ENCODE results near the gene HSP90AB1. TPM values are rescaled to one million over a fixed set of nuclear protein-coding genes. Genes with fewer than 3 reads are reported as not detected.
A peak's percentile ranks its signal among the peaks of the same experiment; 100 is the strongest.

The HSP90AB1 gene
- polyA plus RNA-seq, 1 of the 3 experiments (the other 2 are of a cell fraction): 843 TPM

DNA sequence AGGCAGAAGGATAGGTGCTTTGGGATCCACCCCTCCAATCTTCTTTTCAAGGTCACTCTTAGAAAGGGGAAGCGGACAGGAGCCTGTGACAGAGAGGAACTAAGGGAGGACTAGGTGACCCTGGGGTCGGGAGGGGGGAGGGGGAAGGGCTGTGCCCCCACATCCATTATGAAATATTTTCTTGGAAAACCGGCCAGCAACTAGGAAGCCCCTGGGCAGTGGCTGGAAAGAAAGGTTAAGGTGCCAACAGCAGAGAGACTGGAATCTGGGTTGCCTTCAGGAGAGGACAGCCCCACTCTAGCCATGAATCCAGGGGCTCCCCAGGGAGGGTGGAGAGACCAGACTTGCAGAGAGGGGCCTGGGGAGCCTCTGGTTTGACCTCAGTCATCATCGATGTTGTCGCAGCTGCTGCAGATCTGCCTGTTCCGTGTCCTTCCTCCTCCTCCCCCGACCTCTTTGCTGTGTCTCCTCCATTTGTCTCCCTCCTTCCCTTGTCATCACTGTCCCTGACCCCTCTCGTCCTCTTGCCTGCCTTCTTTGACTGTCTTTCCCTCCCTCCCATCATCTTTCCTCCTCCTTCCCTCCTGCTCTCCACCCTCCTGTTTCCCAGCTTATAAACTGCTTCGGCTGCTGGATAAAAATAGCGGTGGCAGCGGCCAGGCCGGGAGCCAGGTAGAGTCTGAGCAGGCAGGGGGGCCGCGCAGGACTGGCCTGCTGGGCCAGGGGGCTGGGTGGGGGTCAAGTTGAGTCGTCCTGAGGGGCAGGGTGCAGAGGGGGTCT lies 20.3 kb upstream of the HSP90AB1 start:
- Histone ChIP-seq H3K4me2 (no peak overlapping the region), H3K9ac (no peak overlapping the region), H3F3A (replicated peaks; ENCODE audit: insufficient read depth) (peaks cover 3% of the 10 kb centered on the region), H3K4me1 (ENCODE audit: control insufficient read depth in 1 of 2, insufficient read depth in 2 of 2, low read depth in 1 of 2, low read length in 1 of 2) (peaks cover 13 to 80% of the 10 kb centered on the region in 2 experiments), H3K4me3 (ENCODE audit: low read depth in 2 of 2, low read length in 1 of 2) (no peak overlapping the region), H3K9me2 (no peaks in the 10 kb centered on the region), H3K27ac (ENCODE audit: low read depth in 2 of 2, low read length in 1 of 2) (peak overlapping the region in 1 of 2 experiments; percentile 69; a peak in 1 of 4 replicates), H4K20me1 (ENCODE audit: insufficient read depth) (peaks cover 5% of the 10 kb centered on the region; the same call in 1 of the 2 replicates), H3K27me3 (ENCODE audit: insufficient read depth) (no peaks in the 10 kb centered on the region), H3K36me3 (replicated peaks in 1 of 2; ENCODE audit: control insufficient read depth in 1 of 2, insufficient read depth in 2 of 2, low read length in 1 of 2) (no peaks in the 10 kb centered on the region), H3K9me3 (no peaks in the 10 kb centered on the region), H3K79me2 (ENCODE audit: insufficient read depth) (peaks cover 7% of the 10 kb centered on the region; the same call in 1 of the 2 replicates), H2AFZ (ENCODE audit: low read depth) (no peak overlapping the region)
- 86% methylated on average over 14 of the region's 15 CpGs for WGBS (ENCODE audit: low lambda C conversion rate)
- TF ChIP-seq, protein P1, sequence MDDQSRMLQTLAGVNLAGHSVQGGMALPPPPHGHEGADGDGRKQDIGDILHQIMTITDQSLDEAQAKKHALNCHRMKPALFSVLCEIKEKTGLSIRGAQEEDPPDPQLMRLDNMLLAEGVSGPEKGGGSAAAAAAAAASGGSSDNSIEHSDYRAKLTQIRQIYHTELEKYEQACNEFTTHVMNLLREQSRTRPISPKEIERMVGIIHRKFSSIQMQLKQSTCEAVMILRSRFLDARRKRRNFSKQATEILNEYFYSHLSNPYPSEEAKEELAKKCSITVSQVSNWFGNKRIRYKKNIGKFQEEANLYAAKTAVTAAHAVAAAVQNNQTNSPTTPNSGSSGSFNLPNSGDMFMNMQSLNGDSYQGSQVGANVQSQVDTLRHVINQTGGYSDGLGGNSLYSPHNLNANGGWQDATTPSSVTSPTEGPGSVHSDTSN (IDR thresholded peaks at IDR 0.05): no peak
- TF ChIP-seq POLR2AphosphoS5 (IDR thresholded peaks at IDR 0.05; ENCODE audit: low read depth, low read length): no peak
- TF ChIP-seq, protein P2, sequence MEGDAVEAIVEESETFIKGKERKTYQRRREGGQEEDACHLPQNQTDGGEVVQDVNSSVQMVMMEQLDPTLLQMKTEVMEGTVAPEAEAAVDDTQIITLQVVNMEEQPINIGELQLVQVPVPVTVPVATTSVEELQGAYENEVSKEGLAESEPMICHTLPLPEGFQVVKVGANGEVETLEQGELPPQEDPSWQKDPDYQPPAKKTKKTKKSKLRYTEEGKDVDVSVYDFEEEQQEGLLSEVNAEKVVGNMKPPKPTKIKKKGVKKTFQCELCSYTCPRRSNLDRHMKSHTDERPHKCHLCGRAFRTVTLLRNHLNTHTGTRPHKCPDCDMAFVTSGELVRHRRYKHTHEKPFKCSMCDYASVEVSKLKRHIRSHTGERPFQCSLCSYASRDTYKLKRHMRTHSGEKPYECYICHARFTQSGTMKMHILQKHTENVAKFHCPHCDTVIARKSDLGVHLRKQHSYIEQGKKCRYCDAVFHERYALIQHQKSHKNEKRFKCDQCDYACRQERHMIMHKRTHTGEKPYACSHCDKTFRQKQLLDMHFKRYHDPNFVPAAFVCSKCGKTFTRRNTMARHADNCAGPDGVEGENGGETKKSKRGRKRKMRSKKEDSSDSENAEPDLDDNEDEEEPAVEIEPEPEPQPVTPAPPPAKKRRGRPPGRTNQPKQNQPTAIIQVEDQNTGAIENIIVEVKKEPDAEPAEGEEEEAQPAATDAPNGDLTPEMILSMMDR (IDR thresholded peaks at IDR 0.05): no peak
- TF ChIP-seq RFX5 (IDR thresholded peaks at IDR 0.05; ENCODE audit: low read length): no peak
- TF ChIP-seq, protein P3, sequence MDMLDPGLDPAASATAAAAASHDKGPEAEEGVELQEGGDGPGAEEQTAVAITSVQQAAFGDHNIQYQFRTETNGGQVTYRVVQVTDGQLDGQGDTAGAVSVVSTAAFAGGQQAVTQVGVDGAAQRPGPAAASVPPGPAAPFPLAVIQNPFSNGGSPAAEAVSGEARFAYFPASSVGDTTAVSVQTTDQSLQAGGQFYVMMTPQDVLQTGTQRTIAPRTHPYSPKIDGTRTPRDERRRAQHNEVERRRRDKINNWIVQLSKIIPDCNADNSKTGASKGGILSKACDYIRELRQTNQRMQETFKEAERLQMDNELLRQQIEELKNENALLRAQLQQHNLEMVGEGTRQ (IDR thresholded peaks at IDR 0.05; ENCODE audit: borderline replicate concordance, low read depth, low read length): no peak
- TF ChIP-seq, protein P4, sequence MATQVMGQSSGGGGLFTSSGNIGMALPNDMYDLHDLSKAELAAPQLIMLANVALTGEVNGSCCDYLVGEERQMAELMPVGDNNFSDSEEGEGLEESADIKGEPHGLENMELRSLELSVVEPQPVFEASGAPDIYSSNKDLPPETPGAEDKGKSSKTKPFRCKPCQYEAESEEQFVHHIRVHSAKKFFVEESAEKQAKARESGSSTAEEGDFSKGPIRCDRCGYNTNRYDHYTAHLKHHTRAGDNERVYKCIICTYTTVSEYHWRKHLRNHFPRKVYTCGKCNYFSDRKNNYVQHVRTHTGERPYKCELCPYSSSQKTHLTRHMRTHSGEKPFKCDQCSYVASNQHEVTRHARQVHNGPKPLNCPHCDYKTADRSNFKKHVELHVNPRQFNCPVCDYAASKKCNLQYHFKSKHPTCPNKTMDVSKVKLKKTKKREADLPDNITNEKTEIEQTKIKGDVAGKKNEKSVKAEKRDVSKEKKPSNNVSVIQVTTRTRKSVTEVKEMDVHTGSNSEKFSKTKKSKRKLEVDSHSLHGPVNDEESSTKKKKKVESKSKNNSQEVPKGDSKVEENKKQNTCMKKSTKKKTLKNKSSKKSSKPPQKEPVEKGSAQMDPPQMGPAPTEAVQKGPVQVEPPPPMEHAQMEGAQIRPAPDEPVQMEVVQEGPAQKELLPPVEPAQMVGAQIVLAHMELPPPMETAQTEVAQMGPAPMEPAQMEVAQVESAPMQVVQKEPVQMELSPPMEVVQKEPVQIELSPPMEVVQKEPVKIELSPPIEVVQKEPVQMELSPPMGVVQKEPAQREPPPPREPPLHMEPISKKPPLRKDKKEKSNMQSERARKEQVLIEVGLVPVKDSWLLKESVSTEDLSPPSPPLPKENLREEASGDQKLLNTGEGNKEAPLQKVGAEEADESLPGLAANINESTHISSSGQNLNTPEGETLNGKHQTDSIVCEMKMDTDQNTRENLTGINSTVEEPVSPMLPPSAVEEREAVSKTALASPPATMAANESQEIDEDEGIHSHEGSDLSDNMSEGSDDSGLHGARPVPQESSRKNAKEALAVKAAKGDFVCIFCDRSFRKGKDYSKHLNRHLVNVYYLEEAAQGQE (IDR thresholded peaks at IDR 0.05; ENCODE audit: low read depth, low read length): no peak
- no peak for TF ChIP-seq TCF12 (IDR thresholded peaks at IDR 0.05)
- no peak for TF ChIP-seq SIN3A (IDR thresholded peaks at IDR 0.05; ENCODE audit: borderline replicate concordance, low read depth, low read length)
- no peak for TF ChIP-seq RCOR1 (IDR thresholded peaks at IDR 0.05; ENCODE audit: low read length)
- no peak for TF ChIP-seq SMC3 (IDR thresholded peaks at IDR 0.05; ENCODE audit: low read depth, low read length)
- TF ChIP-seq, protein P5, sequence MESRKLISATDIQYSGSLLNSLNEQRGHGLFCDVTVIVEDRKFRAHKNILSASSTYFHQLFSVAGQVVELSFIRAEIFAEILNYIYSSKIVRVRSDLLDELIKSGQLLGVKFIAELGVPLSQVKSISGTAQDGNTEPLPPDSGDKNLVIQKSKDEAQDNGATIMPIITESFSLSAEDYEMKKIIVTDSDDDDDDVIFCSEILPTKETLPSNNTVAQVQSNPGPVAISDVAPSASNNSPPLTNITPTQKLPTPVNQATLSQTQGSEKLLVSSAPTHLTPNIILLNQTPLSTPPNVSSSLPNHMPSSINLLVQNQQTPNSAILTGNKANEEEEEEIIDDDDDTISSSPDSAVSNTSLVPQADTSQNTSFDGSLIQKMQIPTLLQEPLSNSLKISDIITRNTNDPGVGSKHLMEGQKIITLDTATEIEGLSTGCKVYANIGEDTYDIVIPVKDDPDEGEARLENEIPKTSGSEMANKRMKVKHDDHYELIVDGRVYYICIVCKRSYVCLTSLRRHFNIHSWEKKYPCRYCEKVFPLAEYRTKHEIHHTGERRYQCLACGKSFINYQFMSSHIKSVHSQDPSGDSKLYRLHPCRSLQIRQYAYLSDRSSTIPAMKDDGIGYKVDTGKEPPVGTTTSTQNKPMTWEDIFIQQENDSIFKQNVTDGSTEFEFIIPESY (IDR thresholded peaks at IDR 0.05; ENCODE audit: borderline replicate concordance, low read depth): no peak
- no peak for TF ChIP-seq MEF2A (IDR thresholded peaks at IDR 0.05; ENCODE audit: borderline replicate concordance, low read depth)
- no peak for TF ChIP-seq JUND (IDR thresholded peaks at IDR 0.05)
- TF ChIP-seq TEAD4 (IDR thresholded peaks at IDR 0.05; ENCODE audit: borderline replicate concordance, insufficient read depth): no peak
- TF ChIP-seq TAF1 (IDR thresholded peaks at IDR 0.05; ENCODE audit: borderline replicate concordance, low read depth, low read length): no peak
- TF ChIP-seq MXI1 (IDR thresholded peaks at IDR 0.05; ENCODE audit: low read depth, low read length): no peak
- no peak for TF ChIP-seq NRF1 (IDR thresholded peaks at IDR 0.05; ENCODE audit: low read depth, low read length)
- no peak for TF ChIP-seq FOXM1 (IDR thresholded peaks at IDR 0.05; ENCODE audit: low read depth)
- no peak for TF ChIP-seq EZH2phosphoT487 (IDR thresholded peaks at IDR 0.05; ENCODE audit: borderline replicate concordance, low read depth)
- no peak for TF ChIP-seq RXRA (IDR thresholded peaks at IDR 0.05; ENCODE audit: borderline replicate concordance, low read depth)
- CTCF ChIA-PET: interaction anchor here (1.0 to 13.7 kb wide), 8 partner anchors 7 to 131 kb away, joined by 3 to 224 read pairs (median 12); partner anchors contain the start of gene HSP90AB1
- POLR2A ChIA-PET: interaction anchor here (0.7 to 3.1 kb wide), 3 partner anchors 8 to 43 kb away, joined by 3 to 25 read pairs (median 4); partner anchors contain the start of gene HSP90AB1
- DNase-seq: no peak

Data from SK-N-SH (cell line).